ENCODE data around the gene KRT83. TPM values are rescaled to one million over a fixed set of nuclear protein-coding genes. Genes with fewer than 3 reads are reported as not detected.

KRT83 gene
- total RNA-seq, 4 donors from 2014 or later: not detected

- TF ChIP-seq CTCF (IDR thresholded peaks at IDR 0.05; ENCODE audit: low read depth): no peak
Measured at GRCh38 chr12:52319097-52319496, 2.1 kb downstream of the KRT83 start.

GRCh38 chr12:52318241-52318990, 2.8 kb downstream of the KRT83 start:
- TF ChIP-seq CTCF (IDR thresholded peaks at IDR 0.05; ENCODE audit: low read depth): no peak

- no peak for TF ChIP-seq CTCF (IDR thresholded peaks at IDR 0.05; ENCODE audit: low read depth)
Measured at GRCh38 chr12:52317468-52318052, 3.6 kb downstream of the KRT83 start.

- no peak for TF ChIP-seq CTCF (IDR thresholded peaks at IDR 0.05; ENCODE audit: low read depth)
Measured at GRCh38 chr12:52316701-52317100, 4.5 kb downstream of the KRT83 start.

- TF ChIP-seq CTCF (IDR thresholded peaks at IDR 0.05; ENCODE audit: low read depth): no peak
Measured at GRCh38 chr12:52316290-52316689, 4.9 kb downstream of the KRT83 start.

- TF ChIP-seq CTCF (IDR thresholded peaks at IDR 0.05; ENCODE audit: low read depth): no peak
Measured at GRCh38 chr12:52314511-52314910, 6.7 kb downstream of the KRT83 start.

- no peak for TF ChIP-seq CTCF (IDR thresholded peaks at IDR 0.05; ENCODE audit: low read depth)
Measured at GRCh38 chr12:52313926-52314325, 7.3 kb downstream of the KRT83 start.

All from subcutaneous adipose tissue (tissue), 4 donors.